GM21447 (cell line): ENCODE results near the gene LENG8.
"Not testable (repeated sequence)": the region's sequence is repeated elsewhere in the genome, so short reads cannot be mapped to it uniquely, and the experiment has no call there.

Source experiments
- ATAC-seq: cut with Tn5 transposase; IDR thresholded peaks from one replicate; pipeline ENCODE4 v1.9.1; 2021; ENCODE audit not compliant: unreplicated experiment

Gene LENG8

DNA sequence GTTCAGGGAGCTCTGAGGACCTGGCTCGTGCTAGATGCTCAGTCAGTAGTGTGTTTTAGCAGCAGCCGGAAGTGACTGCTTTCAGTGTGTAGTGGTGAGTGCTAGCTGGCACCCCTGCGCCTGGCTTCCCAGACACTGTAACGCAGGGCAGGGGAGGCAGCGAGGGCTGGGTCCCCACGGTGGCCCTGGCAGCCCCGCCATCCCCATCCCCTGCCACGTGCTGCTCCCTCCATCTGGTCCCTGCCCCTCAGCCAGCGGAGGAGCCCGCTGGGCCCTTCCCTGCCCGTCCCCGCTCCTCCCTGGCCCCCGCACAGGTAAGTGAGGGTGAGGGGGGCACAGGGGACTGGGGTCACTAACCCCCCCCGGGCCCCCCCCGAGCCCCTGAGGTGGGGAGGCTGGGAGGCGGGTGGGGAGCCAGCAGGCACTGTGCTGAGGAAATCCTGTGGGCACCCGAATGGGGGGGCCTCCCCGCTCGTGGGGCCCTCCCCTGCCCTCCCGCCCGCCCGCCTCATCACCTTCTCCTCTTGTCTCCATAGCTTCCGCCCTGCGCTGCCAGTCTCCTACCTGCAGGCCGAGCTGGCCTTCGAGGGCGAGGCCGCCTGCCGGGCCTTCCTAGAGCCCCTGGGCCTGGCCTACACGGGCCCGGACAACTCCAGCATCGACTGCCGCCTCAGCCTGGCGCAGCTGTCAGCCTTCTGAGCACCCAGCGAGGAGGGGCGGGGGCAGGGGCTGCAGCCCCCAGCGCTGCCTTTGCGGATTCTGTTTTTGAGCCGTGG lies 11.4 kb downstream of the LENG8 start:
- no peak for ATAC-seq

DNA sequence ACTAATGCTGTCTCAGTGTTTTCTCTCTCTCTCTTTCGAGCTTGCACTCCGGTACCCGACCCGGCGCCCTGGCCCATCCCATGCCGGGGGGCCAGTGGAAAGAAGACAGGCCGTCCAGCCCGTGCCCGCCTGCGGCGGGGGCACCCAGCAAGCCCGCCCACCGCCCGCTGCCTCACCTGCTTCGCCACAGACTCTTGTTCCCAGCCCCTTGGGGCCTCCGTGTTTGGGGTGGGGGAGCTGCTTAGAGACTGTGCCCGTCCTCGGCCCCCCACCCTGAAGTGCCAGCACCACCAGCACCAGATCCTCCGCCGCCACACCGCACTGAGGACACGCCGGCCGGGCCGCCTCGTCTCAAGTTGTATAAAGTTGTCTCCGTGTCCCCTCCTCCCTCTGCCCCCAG lies 12.2 kb downstream of the LENG8 start:
- ATAC-seq, result no peak

DNA sequence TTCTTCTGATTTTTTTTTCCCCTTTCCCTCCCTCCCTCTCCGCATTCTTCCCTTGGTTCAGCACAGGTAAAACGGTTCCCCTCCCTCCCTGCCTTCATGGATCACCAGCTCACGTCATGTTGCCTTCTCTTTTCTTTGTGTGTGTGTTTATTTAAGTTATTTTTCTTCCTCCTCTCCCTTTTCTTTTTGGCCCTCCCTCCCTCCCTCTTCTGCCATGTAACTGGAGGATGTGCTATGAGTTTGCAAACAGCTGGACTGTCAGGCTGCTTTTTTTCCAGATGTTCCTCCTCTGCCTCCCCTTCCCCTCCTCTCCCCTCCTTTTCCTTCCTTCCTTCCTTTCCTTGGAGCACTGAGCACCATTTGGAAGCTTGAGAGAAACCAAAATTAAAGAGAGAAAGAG lies 12.6 kb downstream of the LENG8 start:
- no peak for ATAC-seq

DNA sequence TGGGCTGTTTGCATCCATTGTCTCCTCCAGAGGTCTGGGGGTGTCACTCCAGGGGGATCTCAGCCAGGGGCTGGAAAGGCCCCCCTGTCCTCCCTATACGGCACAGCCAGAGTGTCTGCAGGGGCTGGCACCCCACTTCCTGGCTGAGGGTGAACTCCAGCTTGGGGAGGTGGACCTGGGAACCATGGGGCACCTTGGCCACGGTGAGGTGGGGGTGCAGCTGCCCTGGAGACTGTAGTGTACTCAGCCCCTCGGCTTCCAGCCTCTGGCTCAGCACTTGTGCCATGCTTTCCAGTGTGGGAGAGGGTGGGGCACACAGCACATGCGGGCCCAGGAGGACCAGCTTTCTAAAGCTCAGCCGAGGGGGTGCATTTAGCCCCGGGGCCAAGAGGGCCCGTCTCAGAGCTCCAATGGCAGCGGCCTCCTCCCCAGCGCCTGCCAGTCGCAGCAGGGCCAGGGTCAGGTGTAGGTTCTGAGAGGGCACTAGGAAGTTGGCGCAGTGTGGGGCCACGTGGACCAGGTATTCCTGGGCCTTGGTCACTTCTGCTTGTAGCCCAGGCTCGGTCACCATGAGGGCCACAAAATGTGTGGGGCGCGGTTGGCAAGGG lies 13.2 kb downstream of the LENG8 start:
- no peak for ATAC-seq

DNA sequence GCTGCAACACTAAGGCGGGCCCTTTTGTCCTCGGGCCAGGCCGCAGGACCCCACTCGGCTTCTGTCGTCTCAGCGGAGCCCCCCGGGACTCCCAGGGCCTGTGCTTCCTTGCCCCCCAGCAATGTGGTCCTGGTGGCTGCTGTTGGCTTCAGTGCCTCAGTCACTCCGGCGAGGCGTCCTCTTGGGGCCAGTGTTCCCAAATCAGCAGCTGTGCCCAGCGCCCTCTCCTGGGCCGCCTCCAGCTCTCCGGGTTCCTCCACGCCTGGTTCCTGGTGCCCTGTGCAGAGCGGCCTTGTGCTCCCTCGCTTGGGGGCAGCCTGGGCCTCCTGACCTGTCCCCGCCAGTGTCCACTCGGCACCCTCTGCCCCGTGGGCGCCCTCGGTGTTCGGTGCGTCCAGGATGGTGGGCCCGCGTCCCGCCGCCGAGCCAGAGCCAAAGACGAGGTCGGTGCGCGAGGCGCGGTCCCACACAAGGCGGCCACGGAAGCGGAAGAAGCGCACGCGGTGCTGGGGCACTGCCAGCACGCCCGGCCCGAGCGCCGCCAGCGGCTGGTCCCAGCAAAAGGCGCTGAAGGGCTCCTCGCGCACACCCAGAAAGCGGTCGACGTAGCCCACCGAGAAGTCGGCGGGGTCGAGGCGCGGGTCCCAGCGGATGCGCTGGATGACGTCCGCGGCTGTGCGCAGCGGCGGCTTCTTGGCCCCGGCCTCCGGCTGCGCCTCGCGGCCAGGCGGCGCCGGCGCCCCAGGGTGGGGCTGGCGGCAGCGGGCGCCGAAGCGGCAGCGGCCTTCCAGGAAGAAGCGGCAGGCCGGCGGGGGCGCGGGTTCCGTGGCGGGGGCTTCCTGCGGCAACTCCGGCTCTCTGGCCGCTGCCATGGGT lies 13.9 kb downstream of the LENG8 start:
- ATAC-seq, result peak; percentile 9

GRCh38 chr19:54463531-54464043 lies 14.6 kb downstream of the LENG8 start, which contains the start of gene LENG9:
TSS of gene LENG9 (minus strand) at chr19:54463778. CDS start at chr19:54463526, 252 bp downstream.
- peak; percentile 54 for ATAC-seq

- peak; percentile 47 for ATAC-seq
These were observed 15.1 kb downstream of the LENG8 start for GRCh38 chr19:54464044-54464629.

DNA sequence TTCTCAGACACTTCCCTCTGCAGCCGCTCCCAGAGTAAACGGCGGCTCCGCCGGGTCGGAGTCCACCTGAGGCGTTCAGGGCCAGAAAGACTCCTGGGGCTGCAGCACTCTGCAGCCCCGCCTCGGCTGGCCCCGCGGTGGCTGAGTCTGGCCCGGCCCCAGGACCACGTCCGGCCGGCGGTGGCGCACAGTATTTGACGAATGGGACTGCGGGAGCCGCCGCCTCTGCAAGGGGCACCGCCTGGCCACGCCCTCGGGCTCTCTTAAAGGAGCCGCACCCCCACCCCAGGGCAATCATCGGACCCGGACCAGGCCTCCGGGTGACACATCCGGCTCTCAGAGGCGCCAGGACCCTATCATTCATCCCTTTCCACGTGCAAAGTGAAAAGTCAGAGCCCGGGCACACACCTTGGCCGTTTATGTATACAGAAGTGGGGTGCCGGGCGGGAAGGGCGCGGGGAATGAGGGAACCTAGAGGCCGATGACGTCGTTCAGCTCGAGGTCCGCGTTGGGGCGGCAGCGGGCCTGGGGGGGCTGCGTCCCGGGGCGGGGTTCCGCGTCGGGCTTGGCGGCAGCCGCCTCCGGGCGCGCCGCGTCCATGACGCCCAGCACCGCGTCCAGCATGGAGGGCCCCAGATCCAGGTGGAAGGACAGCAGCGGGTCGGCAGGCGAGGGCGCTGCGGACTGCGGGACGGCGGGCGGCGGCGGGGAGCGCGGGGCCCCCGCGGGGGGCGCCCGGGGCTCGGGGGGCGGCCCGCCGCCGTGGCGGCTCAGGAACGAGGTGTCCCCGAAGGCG lies 15.8 kb downstream of the LENG8 start:
- ATAC-seq, result peak; percentile 44

DNA sequence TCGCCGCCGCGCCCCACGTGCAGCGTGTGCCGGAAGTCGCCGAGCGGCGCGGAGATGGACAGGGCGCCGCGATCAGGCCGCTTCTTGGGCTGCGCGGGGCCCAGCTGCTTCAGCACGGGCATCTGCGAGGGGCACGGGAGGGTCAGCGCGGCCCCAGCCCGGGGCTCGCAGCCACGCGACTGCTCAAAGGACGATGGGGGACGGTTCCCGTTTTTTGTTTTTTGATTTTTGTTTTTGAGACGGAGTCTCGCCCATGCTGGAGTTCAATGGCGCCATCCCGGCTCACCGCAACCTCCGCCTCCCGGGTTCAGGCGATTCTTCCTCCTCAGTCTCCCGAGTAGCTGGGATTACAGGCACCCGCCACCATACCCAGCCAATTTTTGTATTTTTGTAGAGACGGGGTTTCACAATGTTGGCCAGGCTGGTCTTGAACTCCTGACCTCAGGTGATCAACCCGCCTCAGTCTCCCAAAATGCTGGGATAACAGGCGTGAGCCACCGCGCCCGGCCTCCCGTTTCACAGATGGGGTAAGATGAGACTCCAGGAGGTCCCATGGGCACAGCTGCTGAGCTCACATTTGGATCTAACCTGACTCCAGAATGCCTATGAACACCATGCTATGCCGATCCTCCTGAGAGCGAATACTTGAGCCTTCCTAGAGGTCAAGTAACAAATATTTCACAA lies 16.6 kb downstream of the LENG8 start:
- ATAC-seq, result no peak

DNA sequence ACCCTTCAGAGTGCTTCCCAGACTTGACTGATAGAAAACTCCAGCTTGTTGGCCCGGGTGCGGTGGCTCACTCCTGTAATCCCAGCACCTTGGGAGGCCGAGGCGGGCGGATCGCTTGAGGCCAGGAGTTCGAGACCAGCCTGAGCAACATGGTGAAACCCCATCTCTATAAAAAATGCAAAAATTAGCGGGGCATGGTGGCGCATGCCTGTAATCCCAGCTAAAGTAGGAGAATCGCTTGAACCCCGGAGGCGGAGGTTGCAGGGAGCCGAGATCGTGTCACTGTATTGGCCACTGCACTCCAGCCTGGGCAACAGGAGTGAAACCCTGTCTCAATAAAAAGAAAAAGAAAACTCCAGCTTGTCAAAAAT lies 17.1 kb downstream of the LENG8 start:
- ATAC-seq, result not testable (repeated sequence)

DNA sequence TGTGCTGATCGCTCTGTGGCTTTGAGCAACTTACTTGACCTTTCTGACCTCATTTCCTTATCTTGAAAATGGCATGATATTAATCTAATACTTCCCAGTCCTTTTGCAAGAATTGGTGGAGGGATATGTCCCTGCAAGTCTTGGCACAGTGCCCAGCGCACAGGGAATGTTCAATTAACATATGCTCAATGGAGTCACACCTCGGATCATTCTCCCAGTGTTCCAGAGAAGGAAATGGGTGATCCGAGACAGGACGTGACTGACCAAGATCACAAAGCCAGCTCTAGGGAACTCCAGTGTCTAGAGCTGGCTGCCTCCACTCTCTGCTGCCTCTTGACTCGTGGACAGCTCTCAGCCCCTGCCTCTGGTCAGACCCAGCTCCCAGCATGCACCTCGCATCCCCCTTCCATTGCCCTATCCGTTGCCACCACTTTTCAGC lies 20.5 kb downstream of the LENG8 start:
- ATAC-seq, result no peak

- ATAC-seq, result no peak
These were observed 21.4 kb downstream of the LENG8 start for GRCh38 chr19:54470276-54470887.

- ATAC-seq, result no peak
These were observed 22.2 kb downstream of the LENG8 start for GRCh38 chr19:54470991-54471782.

GRCh38 chr19:54473071-54473891 lies 24.3 kb downstream of the LENG8 start, which contains the start of gene CDC42EP5:
TSS of gene CDC42EP5 (minus strand) at chr19:54473296. CDS start at chr19:54465547, 7,749 bp downstream.
- no peak for ATAC-seq

DNA sequence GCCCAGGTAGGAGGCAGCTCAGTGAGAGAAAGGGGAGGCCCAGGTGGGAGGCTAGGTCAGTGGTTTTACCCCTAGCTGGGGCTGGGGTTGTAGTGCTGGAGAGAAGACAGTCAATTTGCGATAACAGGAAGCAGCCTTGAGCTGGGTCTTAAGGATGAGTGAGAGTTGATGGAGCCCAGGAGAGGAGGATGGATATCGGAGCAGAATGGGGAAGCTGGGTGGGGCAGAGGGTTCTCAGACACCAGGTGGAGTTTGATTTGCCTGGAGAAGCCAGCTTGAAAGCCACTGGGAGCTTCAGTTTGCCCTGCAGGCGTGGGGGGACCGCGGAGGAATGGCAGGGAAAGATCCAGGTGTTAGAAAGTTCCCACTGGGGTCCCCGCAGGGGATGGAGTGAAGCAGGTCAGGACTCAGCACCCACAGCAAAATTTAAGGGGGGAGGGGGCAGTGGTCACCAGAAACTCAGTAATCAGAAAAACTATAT lies 24.9 kb downstream of the LENG8 start:
- ATAC-seq, result no peak

- no peak for ATAC-seq
These were observed 26.7 kb downstream of the LENG8 start for GRCh38 chr19:54475706-54476105.

- no peak for ATAC-seq
These were observed 28.7 kb downstream of the LENG8 start for GRCh38 chr19:54477650-54478049.
